AG08396 (cell line): Measurements from ENCODE around the gene IGSF3.

Experiments
- DNase-seq: peaks from one replicate; pipeline ENCODE4 v3.0.0; 2012; ENCODE audit warnings: low spot score, mixed read lengths

IGSF3 gene

GRCh38 chr1:116667575-116668105 lies at the start of gene IGSF3:
Gene IGSF3 (minus strand): TSS chr1:116667733. CDS start chr1:116666326, 1,407 bp downstream.
- DNase-seq = peak; percentile 70

DNA sequence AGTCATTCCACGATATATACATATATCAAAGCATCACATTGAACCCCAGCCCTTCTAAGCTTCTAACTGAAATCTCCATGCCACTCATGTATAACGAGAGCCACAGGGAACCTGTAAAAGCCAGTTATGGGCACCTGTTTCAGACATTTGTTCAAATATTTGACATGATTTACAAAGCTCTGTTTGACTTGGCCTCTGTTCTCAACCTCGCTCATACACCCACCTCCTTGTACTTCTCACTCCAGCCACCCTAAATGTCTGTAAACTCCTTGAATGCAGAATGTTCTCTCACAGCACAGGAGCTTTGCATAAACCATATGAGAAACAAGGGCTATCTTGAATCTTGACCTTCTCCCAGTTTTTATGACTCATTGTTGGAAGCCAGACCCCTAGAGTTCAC lies 49.8 kb upstream of the IGSF3 start:
- no peak for DNase-seq

- no peak for DNase-seq
These were observed 48.9 kb upstream of the IGSF3 start for GRCh38 chr1:116716391-116716790.

DNA sequence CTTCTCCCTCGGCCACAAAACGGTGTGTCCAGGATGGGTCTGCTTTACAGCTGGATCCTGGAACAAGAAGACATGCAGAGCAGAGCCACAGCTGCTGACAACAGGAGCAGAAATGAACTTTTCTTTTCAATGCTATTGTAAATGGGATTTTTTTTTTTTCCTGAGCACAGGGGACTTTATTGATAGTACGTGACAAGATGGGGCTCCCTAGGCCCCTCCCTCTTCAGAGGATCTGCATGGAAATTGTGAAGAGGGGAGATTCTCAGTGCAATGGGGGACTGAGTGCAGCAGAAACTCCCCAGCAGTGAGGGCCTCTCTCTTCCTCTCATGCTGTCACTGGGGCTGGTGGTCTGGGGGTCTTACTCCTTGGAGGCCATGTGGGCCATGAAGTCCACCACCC lies 45.9 kb upstream of the IGSF3 start:
- no peak for DNase-seq

DNA sequence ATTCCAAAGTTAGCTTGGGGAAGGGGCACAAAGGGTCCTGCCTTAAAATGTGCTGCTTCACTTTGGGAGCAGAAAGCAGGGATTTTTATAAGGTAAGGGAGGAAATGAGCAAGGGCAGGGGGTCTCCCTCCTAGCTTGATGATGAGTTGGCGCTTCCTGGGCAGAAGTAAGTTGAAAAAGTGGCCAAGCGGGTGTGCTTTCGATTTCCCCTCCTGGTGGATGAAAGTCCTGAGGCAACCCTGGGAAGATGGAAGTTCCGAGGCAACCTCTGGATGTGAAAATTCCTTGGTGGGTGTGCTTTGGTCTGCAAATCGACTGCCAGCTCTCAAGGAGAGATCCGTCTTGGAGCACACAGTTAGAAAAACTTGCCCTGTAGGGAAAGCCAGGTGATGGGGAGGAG lies 45.0 kb upstream of the IGSF3 start:
- DNase-seq = no peak

- no peak for DNase-seq
These were observed 43.8 kb upstream of the IGSF3 start for GRCh38 chr1:116711263-116711840.

GRCh38 chr1:116710420-116711262 lies 43.1 kb upstream of the IGSF3 start:
- DNase-seq = no peak

- no peak for DNase-seq
These were observed 42.2 kb upstream of the IGSF3 start for GRCh38 chr1:116709666-116710167.

- DNase-seq = no peak
These were observed 40.8 kb upstream of the IGSF3 start for GRCh38 chr1:116708255-116708900.

DNA sequence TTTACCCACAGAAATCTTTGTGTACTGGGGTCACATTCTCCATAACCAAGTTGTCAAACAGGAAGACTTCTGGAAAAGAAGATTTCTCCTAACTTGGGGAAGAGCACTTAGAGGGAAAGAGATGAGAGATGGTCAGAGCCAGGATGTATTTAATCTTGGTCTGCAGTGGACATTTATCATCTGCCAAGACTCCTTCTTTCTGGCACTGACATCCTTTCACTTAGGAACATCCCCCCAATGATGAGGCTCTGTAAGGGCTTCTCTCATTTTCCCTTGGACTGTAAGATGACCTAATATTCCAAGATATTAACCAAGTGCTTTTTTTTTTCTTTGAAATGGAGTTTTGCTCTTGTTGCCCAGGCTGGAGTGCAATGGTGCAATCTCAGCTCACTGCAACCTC lies 39.3 kb upstream of the IGSF3 start:
- DNase-seq = no peak

GRCh38 chr1:116706123-116706522 lies 38.6 kb upstream of the IGSF3 start:
- DNase-seq = no peak

DNA sequence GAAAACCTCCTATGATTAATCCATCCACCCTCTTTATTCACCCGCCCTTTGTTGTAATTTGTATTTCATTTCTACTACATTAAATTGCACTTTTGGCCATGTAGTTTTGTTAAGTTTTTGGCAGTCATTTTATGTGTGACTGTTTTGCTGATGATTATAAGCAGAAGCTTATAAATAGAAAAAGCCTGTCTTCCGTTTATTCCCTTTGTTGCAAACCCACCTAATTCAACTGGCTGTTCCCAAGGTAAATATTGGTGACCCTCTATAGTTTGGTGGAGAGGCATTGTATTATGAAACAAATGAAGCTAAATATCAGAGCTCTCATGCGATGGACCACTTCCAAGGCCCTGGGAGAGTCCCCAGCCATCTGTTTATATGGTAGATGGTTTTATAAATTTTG lies 36.7 kb upstream of the IGSF3 start:
- no peak for DNase-seq

GRCh38 chr1:116699605-116700004 lies 32.1 kb upstream of the IGSF3 start:
- no peak for DNase-seq

DNA sequence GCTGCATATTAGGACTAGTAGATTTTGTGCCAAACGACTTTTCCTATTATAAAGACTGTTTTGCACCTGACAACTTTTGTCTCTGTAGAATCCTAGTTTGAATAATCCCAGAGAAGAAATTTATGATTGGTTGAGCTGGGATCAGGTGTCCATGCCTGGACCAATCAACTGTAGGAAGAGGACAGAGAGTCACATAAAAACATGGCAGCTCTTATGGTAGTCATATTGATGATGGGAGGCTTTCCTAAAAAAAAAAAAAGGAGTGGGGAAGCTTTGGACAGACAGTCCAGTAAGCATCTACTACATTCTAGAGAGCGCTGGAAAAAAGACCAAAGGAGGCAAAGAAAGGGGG lies 30.7 kb upstream of the IGSF3 start:
- no peak for DNase-seq

DNA sequence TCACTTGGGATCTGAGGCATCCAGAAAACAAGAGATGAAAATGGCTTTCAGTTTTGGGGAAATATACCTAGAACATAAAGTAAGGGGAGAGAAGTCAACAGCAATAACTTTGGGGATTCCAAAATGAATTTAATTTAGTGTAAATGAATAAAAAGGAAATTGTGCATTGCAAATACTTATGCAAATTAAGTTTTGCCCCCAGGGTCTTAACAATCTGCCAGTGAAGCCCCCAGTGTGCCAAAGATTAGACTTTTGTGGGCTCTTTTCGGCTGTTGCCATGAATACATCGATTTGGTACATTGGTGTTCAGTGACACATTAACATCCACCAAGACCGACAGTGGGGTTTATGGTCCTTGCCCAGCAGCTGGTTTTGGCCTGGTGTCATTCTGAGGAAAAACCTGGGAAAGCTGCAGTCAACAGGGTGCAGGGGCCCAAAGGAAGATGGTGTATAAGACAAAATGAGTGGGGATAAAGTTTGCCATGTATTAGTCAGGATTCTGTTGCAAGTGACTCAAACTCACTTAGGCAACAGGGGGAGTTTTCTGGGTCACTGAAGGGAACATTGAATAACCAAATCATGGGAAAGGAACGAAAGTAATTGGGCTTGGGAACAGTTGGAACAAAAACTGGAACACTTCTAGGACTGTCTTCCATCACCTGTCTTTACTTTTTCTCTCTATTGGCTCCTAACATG lies 30.2 kb upstream of the IGSF3 start:
- DNase-seq = no peak

- DNase-seq = no peak
These were observed 27.0 kb upstream of the IGSF3 start for GRCh38 chr1:116694524-116694923.

DNA sequence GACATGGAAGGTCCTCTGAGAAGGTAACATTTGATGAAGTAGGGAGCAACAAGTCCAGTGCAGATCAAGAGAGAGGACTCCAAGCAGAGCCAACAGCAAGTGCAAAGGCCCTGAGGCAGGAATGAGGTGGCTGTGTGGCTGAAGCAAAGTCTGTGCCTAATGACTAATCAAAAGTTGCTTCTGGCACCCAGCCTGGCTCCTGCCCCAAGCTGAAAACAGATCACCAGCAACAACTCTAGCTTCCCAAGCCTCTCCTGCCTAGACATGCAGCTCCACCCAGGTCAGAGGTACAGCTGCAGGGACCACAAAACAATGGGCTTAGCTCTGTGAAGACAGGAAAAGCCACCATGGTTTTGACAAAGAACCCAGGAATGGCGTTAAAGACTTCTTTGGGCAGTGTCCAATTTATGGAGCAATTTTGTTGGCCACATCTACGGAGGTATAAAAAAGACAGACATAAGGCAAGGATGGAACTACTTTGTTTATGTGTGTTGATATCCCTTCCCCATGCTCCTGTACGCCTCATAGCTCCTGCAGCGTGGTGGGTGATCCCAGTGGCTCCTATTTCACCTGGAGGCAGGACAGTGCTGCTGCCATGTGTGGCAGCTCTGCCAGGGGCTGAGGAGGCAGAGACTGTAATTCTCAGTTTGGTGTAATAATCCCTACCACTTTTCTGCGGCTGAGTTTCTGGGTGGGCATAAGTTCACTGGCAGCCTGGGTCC lies 26.4 kb upstream of the IGSF3 start:
- DNase-seq = no peak

GRCh38 chr1:116692879-116693278 lies 25.3 kb upstream of the IGSF3 start:
- no peak for DNase-seq

DNA sequence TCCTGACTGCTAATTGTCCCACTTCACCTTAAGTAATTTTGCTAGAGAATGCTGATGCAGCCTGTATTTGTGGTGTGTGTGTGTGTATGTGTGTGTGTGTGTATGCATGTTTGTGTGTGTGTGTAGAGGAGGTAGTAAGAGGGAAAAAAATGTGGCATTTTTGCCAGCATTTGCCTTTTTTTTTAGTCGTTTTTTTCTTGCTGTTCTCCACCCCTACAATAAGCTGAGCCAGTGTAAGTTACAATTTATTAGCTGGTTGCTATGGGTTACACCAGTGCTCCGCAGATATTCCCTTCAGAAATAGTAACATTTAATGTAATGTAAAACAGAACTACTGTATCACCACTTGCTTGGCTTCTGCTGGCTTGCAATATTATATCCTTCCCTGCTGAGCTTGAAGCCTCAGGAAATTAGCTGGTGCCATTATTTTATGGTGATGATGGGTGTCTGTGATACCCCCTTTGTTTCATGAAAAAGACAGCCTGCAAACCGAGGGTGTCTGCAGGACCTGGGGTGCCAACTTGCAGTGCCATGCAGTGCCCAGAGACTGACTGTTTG lies 23.4 kb upstream of the IGSF3 start:
- DNase-seq = no peak

DNA sequence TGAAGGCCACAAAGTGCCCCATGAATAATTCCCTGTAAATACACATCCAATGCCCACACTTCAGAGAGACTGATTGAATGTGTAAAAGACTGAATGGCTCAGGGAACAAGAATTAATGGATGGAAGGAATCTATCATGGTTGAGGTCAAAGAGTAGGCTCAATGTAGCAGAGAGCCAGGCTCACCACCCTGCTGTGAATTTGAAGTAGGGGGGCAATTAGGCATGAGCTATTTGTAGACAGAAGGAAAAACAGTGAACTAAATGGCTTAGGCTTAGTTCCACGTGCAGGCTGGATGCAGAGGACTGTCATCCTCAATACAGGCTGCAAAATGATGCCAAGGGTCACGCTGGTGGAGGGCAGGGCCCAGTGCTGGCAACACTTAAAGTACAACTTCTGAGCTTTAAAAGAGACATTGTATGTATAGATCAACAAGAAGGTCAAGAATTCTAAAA lies 22.9 kb upstream of the IGSF3 start:
- DNase-seq = no peak

DNA sequence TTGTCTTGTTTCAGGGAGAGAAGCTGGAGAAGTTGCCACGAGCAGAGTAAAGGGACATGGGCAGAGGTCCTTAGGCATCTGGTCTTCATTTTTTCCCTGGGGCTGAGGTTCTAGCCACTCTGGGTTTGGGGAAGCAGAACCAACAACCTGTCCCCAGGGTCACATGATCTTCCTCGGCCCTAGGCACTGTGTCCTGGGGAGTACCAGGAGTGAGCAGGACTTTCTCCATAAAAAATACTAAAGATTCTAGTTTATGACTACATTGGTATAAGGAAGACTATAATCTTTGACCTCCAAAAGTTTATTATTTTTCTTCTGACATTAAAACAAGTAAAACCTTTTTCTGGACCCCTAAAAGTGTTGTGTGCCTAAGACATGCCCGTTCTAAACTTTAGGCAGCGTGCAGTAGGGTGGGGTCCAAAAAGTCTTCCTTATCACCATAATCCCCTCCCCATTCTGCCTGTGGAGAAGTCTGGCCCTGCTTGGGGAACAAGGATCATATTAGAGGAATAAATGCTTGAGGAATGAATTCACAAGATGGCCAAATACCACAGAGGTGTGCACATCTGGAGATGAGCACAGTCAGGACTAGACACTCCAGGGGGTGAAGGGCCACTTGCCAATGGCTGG lies 19.3 kb upstream of the IGSF3 start:
- no peak for DNase-seq
